HepG2 (cell line): ENCODE measurements around the gene ZNF697. TPM values are rescaled to one million over a fixed set of nuclear protein-coding genes. Genes with fewer than 3 reads are reported as not detected.

ENCODE experiments used
- ATAD3A ChIP-seq: sonication (generic); formaldehyde crosslinking; IDR thresholded peaks from 2 replicates; pipeline ENCODE4 v1.4.0; 2020; ENCODE audit warnings: missing genetic modification reagents
- CENPX ChIP-seq: sonication (generic); formaldehyde crosslinking; IDR thresholded peaks from 2 replicates; pipeline ENCODE4 v1.9.0; 2021; ENCODE audit warnings: mild to moderate bottlenecking, missing genetic modification reagents, moderate library complexity
- E2F5 ChIP-seq: sonication (generic); formaldehyde crosslinking; conservative IDR thresholded peaks from 2 replicates; pipeline ENCODE4 v1.4.0; 2020; ENCODE audit warnings: missing genetic modification reagents
- FIP1L1 ChIP-seq: fragments of 200-400 bp; formaldehyde crosslinking; IDR thresholded peaks from 2 replicates; pipeline ENCODE4 v1.6.1; 2018; ENCODE audit warnings: low read depth, mild to moderate bottlenecking, low read length, moderate library complexity, borderline replicate concordance; ENCODE audit not compliant: insufficient read depth
- HNRNPUL1 ChIP-seq: fragments of 200-400 bp; formaldehyde crosslinking; IDR thresholded peaks from 2 replicates; pipeline ENCODE4 v1.6.1; 2017; ENCODE audit warnings: low read depth, mild to moderate bottlenecking, low read length, moderate library complexity
- LCORL ChIP-seq, 2 experiments: fragments of 450-650 bp in 1 of 2; sonication (generic) in 1 of 2; formaldehyde crosslinking in 1 of 2; IDR thresholded peaks; 2 replicates each; pipeline versions ENCODE4 v1.5.0 to v1.6.1; 2017 to 2020; ENCODE audit warnings: antibody characterized with exemption in 1 of 2, missing genetic modification reagents in 1 of 2
- MTA1 ChIP-seq: sonication (generic); formaldehyde crosslinking; IDR thresholded peaks from 2 replicates; pipeline ENCODE4 v1.4.0; 2020; ENCODE audit warnings: missing genetic modification reagents, mild to moderate bottlenecking, borderline replicate concordance
- PAXIP1 ChIP-seq: sonication (generic); formaldehyde crosslinking; conservative IDR thresholded peaks from 2 replicates; pipeline ENCODE4 v1.4.0; 2020; ENCODE audit warnings: mild to moderate bottlenecking, missing genetic modification reagents, moderate library complexity
- RFX3 ChIP-seq: IDR thresholded peaks from 2 replicates; pipeline ENCODE4 v1.6.1; 2016; ENCODE audit warnings: missing biosample characterization, missing genetic modification reagents
- ZIK1 ChIP-seq: sonication (generic); formaldehyde crosslinking; IDR thresholded peaks from 2 replicates; pipeline ENCODE4 v1.5.0; 2020; ENCODE audit warnings: mild to moderate bottlenecking, low read depth, missing genetic modification reagents, borderline replicate concordance
- ZMYM3 ChIP-seq: sonication (generic); formaldehyde crosslinking; IDR thresholded peaks from 2 replicates; pipeline ENCODE4 v1.5.1; 2020; ENCODE audit warnings: mild to moderate bottlenecking, missing genetic modification reagents
- ZNF121 ChIP-seq: sonication (generic); formaldehyde crosslinking; IDR thresholded peaks from 2 replicates; pipeline ENCODE4 v1.5.0; 2020; ENCODE audit warnings: mild to moderate bottlenecking, missing genetic modification reagents
- ZNF317 ChIP-seq: sonication (generic); formaldehyde crosslinking; IDR thresholded peaks from 2 replicates; pipeline ENCODE4 v1.5.0; 2020; ENCODE audit warnings: mild to moderate bottlenecking, missing genetic modification reagents
- ZNF407 ChIP-seq: sonication (generic); formaldehyde crosslinking; IDR thresholded peaks from one replicate; pipeline ENCODE4 v1.5.1; 2020; ENCODE audit warnings: mild to moderate bottlenecking, missing genetic modification reagents; ENCODE audit errors: not compliant biosample characterization
- ZNF550 ChIP-seq: sonication (generic); formaldehyde crosslinking; IDR thresholded peaks from 2 replicates; pipeline ENCODE4 v1.4.0; 2020; ENCODE audit warnings: mild to moderate bottlenecking, missing genetic modification reagents, borderline replicate concordance
- polyA plus RNA-seq, 8 experiments: library from polyadenylated mRNA; depleted of rRNA in 3 of 8; stranded (reverse) in 7 of 8; unstranded in 1 of 8; fragments of >200 nt; fragmentation: Illumina TruSeq in 4 of 8; extraction: Trizol in 4 of 8; gene quantifications; 2 replicates each; pipeline versions ENCODE4 v1.2.1 to v1.2.3, GENCODE V29; 2011 to 2016; ENCODE audit warnings: low read depth in 4 of 8, missing spikeins in 1 of 8, mixed read lengths in 1 of 8; ENCODE audit not compliant: insufficient read depth in 1 of 8
- total RNA-seq, 5 experiments: library from RNA; depleted of rRNA; stranded (reverse); fragments of >200 nt; fragmentation: Illumina TruSeq; extraction: Trizol; gene quantifications; 2 replicates each; pipeline ENCODE4 v1.2.3, GENCODE V29; 2016; ENCODE audit warnings: low read depth in 1 of 5

Gene ZNF697
- total and polyA plus RNA-seq, 2 of the 13 experiments (the other 11 are each of a cell fraction or from before 2014, with no cell fraction given): 2.3 to 7.1 TPM

GRCh38 chr1:119647734-119648619 is at the start of gene ZNF697 (continued):
- peak; percentile 59 for TF ChIP-seq ZNF407 (CRISPR knock-in tag)
- TF ChIP-seq HNRNPUL1: no peak
- TF ChIP-seq ZNF121: peak; percentile 35; the same call in 1 of the 2 replicates
- peak; percentile 32; the same call in 1 of the 2 replicates for TF ChIP-seq ZMYM3
- TF ChIP-seq MTA1 (CRISPR knock-in tag): peak; percentile 57; the same call in 1 of the 2 replicates
- TF ChIP-seq CENPX (CRISPR knock-in tag): no peak
- TF ChIP-seq ZNF550 (CRISPR knock-in tag): no peak
- no peak for TF ChIP-seq ZNF317
- TF ChIP-seq ATAD3A (CRISPR knock-in tag): no peak
- TF ChIP-seq RFX3 (CRISPR knock-in tag): no peak
- no peak for TF ChIP-seq LCORL (IDR thresholded peaks at IDR 0.05)
- TF ChIP-seq LCORL (CRISPR knock-in tag; IDR thresholded peaks at IDR 0.05): peak; percentile 47
- no peak for TF ChIP-seq FIP1L1
- TF ChIP-seq PAXIP1 (CRISPR knock-in tag): no peak; the same call in 1 of the 2 replicates
- TF ChIP-seq E2F5 (CRISPR knock-in tag): no peak; the same call in 1 of the 2 replicates
- 0 out of 2 replicates have a peak, but pooled peaks have one; percentile 39 for TF ChIP-seq ZIK1 (CRISPR knock-in tag)
